ENCODE data around the gene CYP1B1. TPM values are rescaled to one million over a fixed set of nuclear protein-coding genes. Genes with fewer than 3 reads are reported as not detected.

CYP1B1 gene
- polyA plus RNA-seq (2011; rRNA removed) (5.7 and 7.8 TPM in 2 replicates), polyA minus RNA-seq (2011; rRNA and poly(A)+ RNA removed) (10.8 and 15.2 TPM in 2 replicates)

DNA sequence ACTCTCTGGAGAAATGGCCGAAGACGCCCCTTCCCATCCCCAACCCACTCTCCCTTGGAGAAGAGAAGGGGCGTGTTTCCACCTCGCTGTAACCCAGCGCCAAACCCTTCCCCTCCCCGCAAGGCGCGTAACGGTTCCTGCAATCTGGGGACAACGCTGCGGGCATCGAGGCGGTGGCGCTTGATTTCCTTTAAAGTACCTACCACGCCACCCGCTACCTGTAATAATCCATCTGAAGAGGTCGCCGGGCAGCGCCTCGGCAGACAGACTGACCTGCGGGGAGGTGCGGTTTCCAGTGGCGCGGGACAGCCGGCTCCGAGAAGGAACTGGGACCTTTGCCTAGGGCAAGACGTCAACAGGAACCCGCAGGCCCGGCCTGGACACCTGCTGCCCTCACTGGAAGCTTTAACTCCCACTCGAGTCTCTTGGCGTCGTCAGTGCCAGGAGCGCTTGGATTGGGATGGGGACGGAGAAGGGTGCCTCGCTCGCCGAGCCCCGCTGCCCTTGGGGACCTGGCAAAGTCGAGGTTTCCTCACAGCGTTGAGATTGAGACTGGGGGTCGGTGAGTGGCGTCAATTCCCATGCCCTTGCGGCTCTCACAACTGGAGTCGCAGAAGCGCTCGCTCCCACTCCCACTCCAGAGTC is at the start of gene CYP1B1:
CYP1B1 (minus strand) TSS at position 645 of the 645 bp plus-strand sequence. CDS start 763 bp downstream, outside the sequence.
- CTCF ChIA-PET: interaction anchor here (0.9 to 1.4 kb wide), 9 partner anchors 16 to 661 kb away, joined by 3 to 8 read pairs (median 3); no protein-coding TSS in a partner anchor

GRCh38 chr2:38125007-38125406 is 49.1 kb upstream of the CYP1B1 start:
- H3K27ac ChIP-seq (ENCODE audit: low read depth, low read length): no peak overlapping the region
- H3K27me3 ChIP-seq (ENCODE audit: control insufficient read depth, insufficient read depth, low read length): peaks cover 8% of the 10 kb centered on the region
- H3K9me3 ChIP-seq (ENCODE audit: control insufficient read depth, insufficient read depth, low read length): peaks cover 9% of the 10 kb centered on the region
- POLR2A ChIA-PET: no interaction called here
- CTCF ChIA-PET: interaction anchor here (1.4 kb wide), 1 partner anchor 9 kb away, joined by 7 read pairs; no protein-coding TSS in a partner anchor
- DNase-seq (ENCODE audit: low read depth, low spot score): no peak
- no peak overlapping the region for H3K4me3 ChIP-seq (ENCODE audit: low read depth, low read length)
- TF ChIP-seq, protein P1, sequence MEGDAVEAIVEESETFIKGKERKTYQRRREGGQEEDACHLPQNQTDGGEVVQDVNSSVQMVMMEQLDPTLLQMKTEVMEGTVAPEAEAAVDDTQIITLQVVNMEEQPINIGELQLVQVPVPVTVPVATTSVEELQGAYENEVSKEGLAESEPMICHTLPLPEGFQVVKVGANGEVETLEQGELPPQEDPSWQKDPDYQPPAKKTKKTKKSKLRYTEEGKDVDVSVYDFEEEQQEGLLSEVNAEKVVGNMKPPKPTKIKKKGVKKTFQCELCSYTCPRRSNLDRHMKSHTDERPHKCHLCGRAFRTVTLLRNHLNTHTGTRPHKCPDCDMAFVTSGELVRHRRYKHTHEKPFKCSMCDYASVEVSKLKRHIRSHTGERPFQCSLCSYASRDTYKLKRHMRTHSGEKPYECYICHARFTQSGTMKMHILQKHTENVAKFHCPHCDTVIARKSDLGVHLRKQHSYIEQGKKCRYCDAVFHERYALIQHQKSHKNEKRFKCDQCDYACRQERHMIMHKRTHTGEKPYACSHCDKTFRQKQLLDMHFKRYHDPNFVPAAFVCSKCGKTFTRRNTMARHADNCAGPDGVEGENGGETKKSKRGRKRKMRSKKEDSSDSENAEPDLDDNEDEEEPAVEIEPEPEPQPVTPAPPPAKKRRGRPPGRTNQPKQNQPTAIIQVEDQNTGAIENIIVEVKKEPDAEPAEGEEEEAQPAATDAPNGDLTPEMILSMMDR (IDR thresholded peaks at IDR 0.05; ENCODE audit: low read depth, low read length): no peak

More for the DNA sequence above, at the start of gene CYP1B1:
- DNase-seq (ENCODE audit: low read depth, low spot score): no peak
- Histone ChIP-seq H3K27me3 (ENCODE audit: control insufficient read depth, insufficient read depth, low read length) (peaks cover 45% of the 10 kb centered on the region), H3K9me3 (ENCODE audit: control insufficient read depth, insufficient read depth, low read length) (peaks cover 19% of the 10 kb centered on the region; the same call in 1 of the 2 replicates), H3K4me3 (ENCODE audit: low read depth, low read length) (peak within 1 kb of the TSS; percentile 53), H3K27ac (ENCODE audit: low read depth, low read length) (no peak within 1 kb of the TSS)
- POLR2A ChIA-PET: no interaction called here
- TF ChIP-seq, protein P1 (IDR thresholded peaks at IDR 0.05; ENCODE audit: low read depth, low read length): no peak

GRCh38 chr2:38123911-38124310 is 48.0 kb upstream of the CYP1B1 start:
- Histone ChIP-seq H3K27me3 (ENCODE audit: control insufficient read depth, insufficient read depth, low read length) (peaks cover 6% of the 10 kb centered on the region), H3K9me3 (ENCODE audit: control insufficient read depth, insufficient read depth, low read length) (peaks cover 9% of the 10 kb centered on the region), H3K27ac (ENCODE audit: low read depth, low read length) (no peak overlapping the region), H3K4me3 (ENCODE audit: low read depth, low read length) (no peak overlapping the region)
- TF ChIP-seq, protein P1 (IDR thresholded peaks at IDR 0.05; ENCODE audit: low read depth, low read length): no peak
- CTCF ChIA-PET: interaction anchor here (1.0 kb wide), 1 partner anchor 78 kb away, joined by 3 read pairs; no protein-coding TSS in a partner anchor
- POLR2A ChIA-PET: no interaction called here
- DNase-seq (ENCODE audit: low read depth, low spot score): no peak

GRCh38 chr2:38122344-38122743 is 46.4 kb upstream of the CYP1B1 start:
- no peak overlapping the region for H3K4me3 ChIP-seq (ENCODE audit: low read depth, low read length)
- no peak overlapping the region for H3K27ac ChIP-seq (ENCODE audit: low read depth, low read length)
- ChIA-PET POLR2A (no interaction called here), CTCF (no interaction called here)
- peaks cover 6% of the 10 kb centered on the region for H3K27me3 ChIP-seq (ENCODE audit: control insufficient read depth, insufficient read depth, low read length)
- no peak for DNase-seq (ENCODE audit: low read depth, low spot score)
- TF ChIP-seq, protein P1 (IDR thresholded peaks at IDR 0.05; ENCODE audit: low read depth, low read length): no peak
- peaks cover 4% of the 10 kb centered on the region for H3K9me3 ChIP-seq (ENCODE audit: control insufficient read depth, insufficient read depth, low read length)

DNA sequence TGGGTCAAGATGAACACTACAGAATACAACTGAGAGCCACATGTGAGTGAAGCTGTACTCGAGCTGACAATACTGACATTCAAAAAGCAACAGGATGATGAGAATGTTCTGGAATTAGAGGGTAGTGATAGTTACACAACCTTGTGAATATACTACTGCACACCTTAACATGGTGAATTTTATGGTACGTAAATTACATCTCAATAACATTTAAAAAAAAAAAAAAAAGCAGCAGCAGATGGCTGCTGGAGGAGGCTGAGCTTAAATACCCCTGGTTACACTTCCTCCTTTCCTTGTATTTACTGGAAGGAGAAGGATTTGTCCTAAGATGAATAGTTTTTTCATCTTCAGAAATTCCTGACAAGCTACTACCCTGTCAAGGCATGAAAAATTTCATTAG is 45.5 kb upstream of the CYP1B1 start:
- DNase-seq (ENCODE audit: low read depth, low spot score): no peak
- TF ChIP-seq, protein P1 (IDR thresholded peaks at IDR 0.05; ENCODE audit: low read depth, low read length): no peak
- POLR2A ChIA-PET: no interaction called here

More for the DNA sequence above, 45.5 kb upstream of the CYP1B1 start:
- Histone ChIP-seq H3K27me3 (ENCODE audit: control insufficient read depth, insufficient read depth, low read length) (peaks cover 6% of the 10 kb centered on the region), H3K4me3 (ENCODE audit: low read depth, low read length) (no peak overlapping the region), H3K27ac (ENCODE audit: low read depth, low read length) (no peak overlapping the region), H3K9me3 (ENCODE audit: control insufficient read depth, insufficient read depth, low read length) (no peaks in the 10 kb centered on the region)
- CTCF ChIA-PET: no interaction called here
